ENCODE measurements around the gene ADAM23.
"Not testable (repeated sequence)": the region's sequence is repeated elsewhere in the genome, so short reads cannot be mapped to it uniquely, and the experiment has no call there.

ADAM23 gene

GRCh38 chr2:206442833-206443734 lies at the start of gene ADAM23:
ADAM23 (plus strand) TSS chr2:206443532; CDS start chr2:206443867, 335 bp downstream.
- DNase-seq (ENCODE audit: low read depth): peak; percentile 36

- DNase-seq (ENCODE audit: low read depth): no peak
These were observed 47.1 kb upstream of the ADAM23 start for GRCh38 chr2:206396211-206396610.

DNA sequence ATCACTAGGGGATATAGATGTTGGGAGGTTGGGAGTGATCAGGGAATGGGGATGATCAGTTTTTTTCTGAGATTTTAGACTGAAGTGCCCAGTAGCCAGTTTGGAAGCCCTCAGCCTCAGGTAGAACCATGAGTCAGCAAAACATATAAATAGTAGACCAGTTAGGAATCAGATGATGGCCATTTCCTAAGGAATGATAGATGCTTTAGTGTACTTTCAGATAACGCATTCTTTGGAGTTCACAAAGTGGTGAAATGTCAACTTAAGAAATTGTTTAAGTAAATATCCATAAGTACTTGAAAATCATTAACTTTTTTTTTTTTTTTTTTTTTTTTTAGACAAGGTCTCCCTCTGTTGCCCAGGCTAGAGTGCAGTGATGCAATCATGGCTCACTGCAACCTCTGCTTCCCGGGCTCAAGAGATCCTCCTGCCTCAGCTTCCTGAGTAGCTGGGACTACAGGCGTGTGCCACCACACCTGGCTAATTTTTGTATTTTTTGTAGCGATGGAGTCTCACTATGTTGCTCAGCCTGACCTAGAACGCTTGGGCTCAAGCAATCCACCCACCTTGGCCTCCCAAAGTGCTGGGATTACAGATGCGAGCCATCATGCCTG lies 40.3 kb upstream of the ADAM23 start:
- not testable (repeated sequence) for DNase-seq (ENCODE audit: low read depth)

DNA sequence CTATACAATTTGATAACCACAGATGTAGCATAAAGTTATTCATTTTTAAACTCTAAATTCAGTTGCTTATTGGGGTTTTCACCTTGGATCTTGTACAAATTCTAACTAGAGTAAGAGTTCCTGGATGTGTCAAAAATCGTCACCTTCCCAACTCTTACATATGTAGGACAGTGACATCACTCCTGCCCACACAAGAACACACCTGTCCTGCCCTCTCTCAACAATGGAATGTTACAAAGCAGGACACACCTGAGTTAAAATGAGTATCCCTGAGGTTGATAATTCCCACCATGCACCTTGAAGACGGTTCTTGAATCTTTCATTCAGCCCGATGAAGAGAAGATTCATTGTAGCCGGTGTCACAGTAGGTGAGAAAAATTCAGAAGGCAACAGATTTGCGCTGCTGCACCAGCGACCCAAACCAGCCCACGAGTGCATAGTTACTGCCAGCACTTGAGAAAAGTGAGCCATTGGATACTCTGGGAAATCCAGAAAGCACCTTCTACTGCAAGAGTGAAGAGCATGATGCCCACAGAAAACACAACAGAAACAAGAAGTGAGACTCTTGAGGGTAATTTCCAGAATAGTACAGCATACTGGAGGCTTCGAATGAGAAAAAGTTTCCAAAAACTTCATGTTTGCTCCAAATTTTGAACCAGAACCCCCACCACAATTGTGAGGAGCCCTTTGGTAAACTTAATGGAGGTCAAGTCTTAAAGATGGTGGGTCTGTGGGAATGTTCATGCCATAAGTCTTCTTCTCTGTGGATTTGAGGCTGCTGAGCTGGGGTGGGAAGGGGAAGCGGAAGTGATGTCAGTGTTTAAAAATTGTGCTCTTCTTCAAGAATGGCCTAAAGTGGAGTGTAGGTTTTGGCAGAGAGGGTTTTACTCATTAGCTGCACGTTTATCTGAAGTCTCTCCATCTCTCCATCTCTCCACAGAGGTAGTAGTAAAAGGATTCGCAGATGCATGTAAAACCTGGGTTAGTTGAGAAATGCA lies 34.7 kb upstream of the ADAM23 start:
- no peak for DNase-seq (ENCODE audit: low read depth)

GRCh38 chr2:206410714-206411113 lies 32.6 kb upstream of the ADAM23 start:
- no peak for DNase-seq (ENCODE audit: low read depth)

GRCh38 chr2:206415618-206416243 lies 27.6 kb upstream of the ADAM23 start:
- DNase-seq (ENCODE audit: low read depth): no peak

DNA sequence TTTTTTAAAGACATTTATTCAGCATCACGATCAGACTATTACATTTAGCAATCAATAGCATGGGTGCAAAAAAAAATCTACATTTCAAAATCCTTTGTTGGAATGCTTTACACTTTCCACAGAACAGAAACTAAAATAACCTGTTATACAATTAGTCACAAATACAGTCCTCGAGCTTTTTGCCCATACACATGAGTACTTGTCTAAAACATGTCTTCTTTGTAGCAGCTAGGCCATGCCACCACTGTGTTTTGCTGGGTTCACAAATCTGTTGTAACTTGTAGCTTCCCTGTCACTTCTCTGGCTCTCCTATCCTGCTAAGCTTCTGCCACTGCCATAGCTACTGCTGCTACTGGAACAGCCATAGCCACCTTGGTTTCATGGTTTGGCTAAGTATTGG lies 24.4 kb upstream of the ADAM23 start:
- no peak for DNase-seq (ENCODE audit: low read depth)

- no peak for DNase-seq (ENCODE audit: low read depth)
These were observed 22.6 kb upstream of the ADAM23 start for GRCh38 chr2:206420721-206421120.

DNA sequence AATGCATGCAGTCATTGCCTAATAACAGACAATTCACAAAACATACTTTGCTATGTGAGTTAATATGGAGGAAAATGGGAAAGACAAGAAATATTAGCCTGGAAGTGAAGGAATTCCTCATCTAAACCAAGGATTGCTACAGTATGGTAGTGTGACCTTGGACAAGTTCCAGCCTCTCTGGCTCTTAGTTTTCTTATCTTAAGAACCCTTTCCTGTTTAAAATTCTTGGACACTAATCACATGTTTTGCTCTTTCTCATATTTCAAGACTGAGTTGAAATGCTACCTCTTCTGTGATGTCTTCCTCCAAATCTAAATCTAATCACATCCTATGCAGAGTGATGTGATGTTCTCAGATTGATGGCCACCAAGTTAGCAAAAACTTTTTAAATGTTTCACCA lies 20.8 kb upstream of the ADAM23 start:
- no peak for DNase-seq (ENCODE audit: low read depth)

GRCh38 chr2:206423147-206423546 lies 20.2 kb upstream of the ADAM23 start:
- no peak for DNase-seq (ENCODE audit: low read depth)

- no peak for DNase-seq (ENCODE audit: low read depth)
These were observed 19.2 kb upstream of the ADAM23 start for GRCh38 chr2:206424134-206424533.

GRCh38 chr2:206428783-206429182 lies 14.5 kb upstream of the ADAM23 start:
- no peak for DNase-seq (ENCODE audit: low read depth)

- no peak for DNase-seq (ENCODE audit: low read depth)
These were observed 12.9 kb upstream of the ADAM23 start for GRCh38 chr2:206430452-206430851.

DNA sequence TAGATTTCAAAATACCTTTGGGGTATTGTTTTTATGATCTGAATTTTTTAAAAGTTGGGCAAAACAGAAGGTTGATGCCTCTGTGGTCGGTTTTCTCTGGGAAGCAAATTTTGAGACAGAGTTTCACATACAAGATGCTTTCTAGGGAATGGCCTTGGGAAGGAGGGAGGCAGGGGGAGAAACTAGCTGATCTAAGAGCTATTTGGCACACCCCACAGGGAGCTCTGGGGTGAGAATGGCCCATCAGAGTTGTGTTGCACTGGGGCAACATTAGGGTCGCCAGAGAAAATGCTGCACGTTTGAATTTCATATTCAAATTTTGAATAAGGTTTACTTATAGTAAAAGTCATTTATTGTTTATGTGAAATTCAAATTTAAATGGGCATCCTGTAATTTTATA lies 11.9 kb upstream of the ADAM23 start:
- no peak for DNase-seq (ENCODE audit: low read depth)

DNA sequence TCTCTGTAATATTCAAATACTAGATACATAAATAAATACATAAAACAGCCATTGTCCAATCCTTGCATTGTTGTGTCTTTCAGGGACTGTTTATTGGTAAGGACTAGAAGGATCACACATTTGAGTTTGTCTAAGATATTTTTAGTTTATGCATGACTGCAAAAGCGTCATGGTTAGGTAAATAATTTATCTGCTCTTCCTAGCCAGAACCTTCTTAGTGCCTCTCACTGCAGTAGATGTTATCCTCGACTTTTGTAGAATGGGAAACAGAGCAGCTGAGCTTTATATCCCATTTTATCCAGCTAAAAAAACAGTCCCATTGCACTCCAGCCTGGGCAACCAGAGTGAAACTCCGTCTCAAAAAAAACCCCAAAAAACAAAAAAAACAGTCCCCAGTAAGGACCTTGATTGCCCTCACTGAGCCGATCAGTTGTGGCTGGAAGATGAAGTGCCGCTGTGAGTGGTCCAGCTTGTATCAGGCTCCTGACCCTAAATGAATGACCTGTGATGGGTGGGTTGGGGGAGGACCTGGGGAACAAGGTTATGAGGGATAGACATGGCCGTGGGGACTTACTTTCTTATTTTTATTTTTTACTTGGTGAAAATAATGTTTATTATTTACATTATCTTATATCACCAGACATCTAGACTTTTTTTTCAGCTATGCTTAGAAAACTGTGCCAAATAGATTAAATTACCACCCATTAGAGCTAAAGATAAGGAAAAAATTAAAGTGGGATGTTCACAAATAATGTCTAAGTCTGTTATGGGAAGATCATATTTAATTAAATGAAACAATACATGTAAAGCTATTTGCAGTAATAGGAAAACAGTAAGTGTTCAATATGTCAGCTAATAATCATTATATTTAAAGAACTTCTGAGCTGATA lies 10.9 kb upstream of the ADAM23 start:
- DNase-seq (ENCODE audit: low read depth): no peak

- no peak for DNase-seq (ENCODE audit: low read depth)
These were observed 10.1 kb upstream of the ADAM23 start for GRCh38 chr2:206433190-206433589.

DNA sequence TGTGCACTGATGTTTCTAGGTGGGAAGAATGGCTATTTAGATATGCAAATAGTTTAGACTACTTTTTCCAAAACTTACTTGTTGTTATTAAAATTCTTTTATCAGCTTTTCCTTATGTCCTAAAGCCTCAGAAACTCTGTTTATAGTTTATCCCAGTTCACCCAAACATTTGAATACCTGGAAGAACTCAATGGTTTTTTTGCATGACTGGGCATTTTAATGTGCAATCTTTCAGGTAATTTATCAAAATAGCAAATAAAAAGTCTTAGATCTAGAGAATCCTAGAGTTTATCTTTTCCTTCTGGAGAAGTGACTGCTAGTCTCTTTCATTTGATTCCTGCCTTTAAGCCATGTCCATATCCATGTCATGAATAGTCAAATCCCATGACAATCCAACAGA lies 9.6 kb upstream of the ADAM23 start:
- no peak for DNase-seq (ENCODE audit: low read depth)

GRCh38 chr2:206435742-206436141 lies 7.6 kb upstream of the ADAM23 start:
- DNase-seq (ENCODE audit: low read depth): no peak

DNA sequence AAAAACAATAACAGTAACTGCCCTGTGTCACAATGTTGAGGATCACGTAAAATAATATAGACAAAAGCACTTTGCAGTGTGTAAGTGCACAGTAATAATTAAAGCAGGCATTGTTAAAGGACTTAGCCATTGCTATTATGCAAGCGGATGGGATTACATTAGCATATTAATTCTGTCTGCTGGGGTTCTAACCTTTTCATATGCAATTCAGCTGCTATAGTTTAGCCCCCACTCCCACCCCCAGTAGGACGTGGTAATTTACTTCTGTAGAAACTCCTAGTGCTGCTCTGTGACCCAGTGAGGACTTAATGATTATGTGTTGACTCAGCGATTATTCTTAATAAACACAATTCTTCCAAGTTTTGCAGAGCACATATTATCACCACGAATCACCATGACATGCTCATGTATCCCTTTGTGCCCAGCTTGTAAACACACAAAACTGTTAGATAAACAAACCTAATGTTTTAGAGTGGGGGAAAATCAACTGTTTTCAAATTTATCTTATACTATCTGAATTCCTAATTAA lies 5.1 kb upstream of the ADAM23 start:
- DNase-seq (ENCODE audit: low read depth): no peak

- no peak for DNase-seq (ENCODE audit: low read depth)
These were observed 879 bp upstream of the ADAM23 start for GRCh38 chr2:206442474-206442832.
